GM12878 (cell line): ENCODE results near the gene RGS14. TPM values are rescaled to one million over a fixed set of nuclear protein-coding genes. Genes with fewer than 3 reads are reported as not detected.
A peak's percentile ranks its signal among the peaks of the same experiment; 100 is the strongest.

Experiments
- ATAC-seq: fragments of 200-7000 bp; cut with Tn5 transposase; 3 replicates; pipeline ENCODE4 v1.9.1; 2020; ENCODE audit warnings: mild to moderate bottlenecking, moderate library complexity
- BruUV-seq: library from RNA; stranded (reverse); fragments of 400-500 nt; replicated peaks from 2 replicates; lab custom pipeline; 2021; lab: Mats Ljungman, UMichigan
- CTCF ChIA-PET: fragments of 300-600 bp; sonication (Branson Sonifier 250); formaldehyde crosslinking; extraction: SDS; loops from one replicate; lab custom pipeline; 2021; ENCODE audit warnings: inconsistent platforms; lab: Yijun Ruan, JAX
- POLR2A ChIA-PET: fragments of 350-600 bp; formaldehyde crosslinking; extraction: SDS; loops from one replicate; lab custom pipeline; 2021; ENCODE audit warnings: inconsistent platforms; lab: Charles Lee
- RAD21 ChIA-PET: fragments of 300-600 bp; sonication (Branson Sonifier 250); formaldehyde crosslinking; loops from one replicate; lab custom pipeline; 2023; ENCODE audit warnings: antibody characterized with exemption; ENCODE audit not compliant: unreplicated experiment; lab: Charles Lee
- SMC1A ChIA-PET: fragments of 300-600 bp; sonication (Branson Sonifier 250); formaldehyde crosslinking; loops from one replicate; lab custom pipeline; 2023; ENCODE audit not compliant: unreplicated experiment, uncharacterized antibody; lab: Charles Lee
- DNase-seq: peaks from one replicate; pipeline ENCODE4 v3.0.0-alpha.2; 2011; ENCODE audit warnings: low read depth, low spot score
- FAIRE-seq: peaks from 3 replicates; lab custom pipeline; 2011; peaks lifted over from hg19 to GRCh38; lab: Jason Lieb, UNC
- H2AFZ ChIP-seq: 2 replicates; pipeline ENCODE4 v1.6.0; 2011; ENCODE audit warnings: low read depth, low read length, control low read depth; ENCODE audit not compliant: control insufficient read depth
- H3K27ac ChIP-seq: 2 replicates; pipeline ENCODE4 v1.5.1; 2011; ENCODE audit warnings: control low read depth; ENCODE audit not compliant: control insufficient read depth, insufficient read depth
- H3K27me3 ChIP-seq, 2 experiments: replicated peaks in 1 of 2; 2 replicates each; pipeline versions ENCODE4 v1.6.0 to v1.6.1; 2011; ENCODE audit warnings: low read length in 1 of 2; ENCODE audit not compliant: control insufficient read depth in 2 of 2, insufficient read depth in 2 of 2
- H3K36me3 ChIP-seq, 2 experiments: 2 replicates each; pipeline ENCODE4 v1.5.1; 2011; ENCODE audit warnings: low read length in 1 of 2; ENCODE audit not compliant: control insufficient read depth in 2 of 2, insufficient read depth in 2 of 2
- H3K4me1 ChIP-seq: 2 replicates; pipeline ENCODE4 v1.6.1; 2011; ENCODE audit warnings: mild to moderate bottlenecking, low read length, moderate library complexity, mixed read lengths; ENCODE audit not compliant: control insufficient read depth, insufficient read depth
- H3K4me2 ChIP-seq: 2 replicates; pipeline ENCODE4 v1.6.0; 2011; ENCODE audit warnings: control low read depth; ENCODE audit not compliant: control insufficient read depth, insufficient read depth
- H3K4me3 ChIP-seq: fragments of 200-600 bp; sonication (generic); 2 replicates; pipeline ENCODE4 v1.5.1; 2016
- H3K79me2 ChIP-seq: 2 replicates; pipeline ENCODE4 v1.6.0; 2011; ENCODE audit warnings: low read length; ENCODE audit not compliant: control insufficient read depth, insufficient read depth
- H3K9ac ChIP-seq: 2 replicates; pipeline ENCODE4 v1.8.0; 2011; ENCODE audit warnings: low read length, control low read depth, mixed read lengths; ENCODE audit not compliant: control insufficient read depth, insufficient read depth
- H3K9me3 ChIP-seq: replicated peaks from 3 replicates; pipeline ENCODE4 v1.5.1; 2011; ENCODE audit warnings: mild to moderate bottlenecking, low read length; ENCODE audit not compliant: control insufficient read depth, insufficient read depth
- H4K20me1 ChIP-seq: 2 replicates; pipeline ENCODE4 v1.6.0; 2011; ENCODE audit not compliant: control insufficient read depth, insufficient read depth
- ASH2L ChIP-seq: fragments of 300-600, 200-600 bp; sonication (generic); IDR thresholded peaks from 2 replicates; pipeline ENCODE4 v1.6.1; 2017; ENCODE audit warnings: low read depth, mild to moderate bottlenecking, borderline replicate concordance
- BRCA1 ChIP-seq: IDR thresholded peaks from 2 replicates; pipeline ENCODE4 v1.6.1; 2011; ENCODE audit warnings: low read depth, low read length, improper control_type of control experiment
- CREB1 ChIP-seq: IDR thresholded peaks from 2 replicates; pipeline ENCODE4 v1.6.1; 2012; ENCODE audit warnings: low read depth, mild to moderate bottlenecking, inconsistent platforms
- DPF2 ChIP-seq: fragments of 450-650 bp; IDR thresholded peaks from 2 replicates; pipeline ENCODE4 v1.6.1; 2017; ENCODE audit warnings: mild to moderate bottlenecking
- FOXK2 ChIP-seq: fragments of 450-650 bp; IDR thresholded peaks from 2 replicates; pipeline ENCODE4 v1.6.1; 2017; ENCODE audit warnings: mild to moderate bottlenecking, moderate library complexity
- GABPA ChIP-seq: IDR thresholded peaks from 2 replicates; pipeline ENCODE4 v1.6.1; 2014; ENCODE audit warnings: antibody characterized with exemption, low read depth, mild to moderate bottlenecking, inconsistent platforms
- JUND ChIP-seq: IDR thresholded peaks from 2 replicates; pipeline ENCODE4 v1.6.1; 2012; ENCODE audit warnings: low read depth, mild to moderate bottlenecking, low read length, improper control_type of control experiment, moderate library complexity
- MXI1 ChIP-seq: fragments of 150-350 bp; IDR thresholded peaks from 2 replicates; pipeline ENCODE4 v1.6.1; 2011; ENCODE audit warnings: low read depth, mild to moderate bottlenecking, inconsistent platforms, low read length, improper control_type of control experiment
- NFIC ChIP-seq: IDR thresholded peaks from 2 replicates; pipeline ENCODE4 v1.6.1; 2012; ENCODE audit warnings: low read depth, mild to moderate bottlenecking, inconsistent platforms, low read length, moderate library complexity
- NR2F1 ChIP-seq: fragments of 450-650 bp; conservative IDR thresholded peaks from 2 replicates; pipeline ENCODE4 v1.6.1; 2017; ENCODE audit warnings: mild to moderate bottlenecking
- PML ChIP-seq: IDR thresholded peaks from 2 replicates; pipeline ENCODE4 v1.6.1; 2012; ENCODE audit warnings: low read length, inconsistent platforms
- POLR2A ChIP-seq: IDR thresholded peaks from 2 replicates; pipeline ENCODE4 v1.6.1; 2011; ENCODE audit warnings: low read depth, mild to moderate bottlenecking, low read length
- POU2F2 ChIP-seq: IDR thresholded peaks from 3 replicates; pipeline ENCODE4 v1.6.1; 2011; ENCODE audit warnings: low read depth, mild to moderate bottlenecking, low read length, borderline replicate concordance
- SREBF1 ChIP-seq: IDR thresholded peaks from 2 replicates; pipeline ENCODE4 v1.6.1; 2012; ENCODE audit warnings: mild to moderate bottlenecking, low read length
- SREBF2 ChIP-seq: IDR thresholded peaks from 2 replicates; pipeline ENCODE4 v1.6.1; 2012; ENCODE audit warnings: mild to moderate bottlenecking, low read length
- STAT1 ChIP-seq: fragments of 450-650 bp; conservative IDR thresholded peaks from 2 replicates; pipeline ENCODE4 v1.6.1; 2014; ENCODE audit warnings: antibody characterized with exemption, mild to moderate bottlenecking
- TAF1 ChIP-seq: IDR thresholded peaks from 2 replicates; pipeline ENCODE4 v1.6.1; 2011; ENCODE audit warnings: mild to moderate bottlenecking, low read depth, low read length, borderline replicate concordance
- TCF12 ChIP-seq: IDR thresholded peaks from 2 replicates; pipeline ENCODE4 v1.6.1; 2011; ENCODE audit warnings: low read depth, mild to moderate bottlenecking, low read length
- YY1 ChIP-seq: IDR thresholded peaks from 2 replicates; pipeline ENCODE4 v1.6.1; 2011; ENCODE audit warnings: low read depth, mild to moderate bottlenecking, low read length
- ZZZ3 ChIP-seq: IDR thresholded peaks from 2 replicates; pipeline ENCODE4 v1.6.1; 2011; ENCODE audit warnings: low read depth; ENCODE audit not compliant: control insufficient read depth, insufficient read length
- WGBS: methylation state at CpG from one replicate; pipeline ENCODE4 v1.1.6; 2016; ENCODE audit warnings: low lambda C conversion rate; ENCODE audit not compliant: insufficient replicate concordance, insufficient coverage; ENCODE audit errors: missing lambda C conversion rate; 5-methylcytosine and 5-hydroxymethylcytosine counted together
- in situ Hi-C: fragments of 300-500 bp; cut with MboI; formaldehyde crosslinking; loops from 9 replicates; pipeline ENCODE4 v1.14.3; 2018; ENCODE audit warnings: mixed read lengths
- intact Hi-C: fragments of 100-400 bp; cut with micrococcal nuclease; formaldehyde crosslinking; loops from one replicate; pipeline ENCODE4 v1.14.2; 2022; ENCODE audit not compliant: unreplicated experiment
- polyA plus RNA-seq, 11 experiments: library from polyadenylated mRNA; depleted of rRNA in 4 of 11; unstranded in 6 of 11; stranded (reverse) in 5 of 11; fragments of >200 nt; fragmentation: Nextera tagmentation in 4 of 11; fragmentation: Illumina TruSeq in 1 of 11; extraction: Ambion mirVana in 4 of 11; extraction: Trizol in 1 of 11; gene quantifications; 1 replicate in 1 of 11; 2 replicates in 10 of 11; pipeline versions ENCODE4 v1.2.1 to v1.2.3, GENCODE V29; 2011 to 2016; ENCODE audit warnings: inconsistent platforms in 2 of 11, missing spikeins in 2 of 11, low read depth in 1 of 11
- total RNA-seq, 4 experiments: library from RNA; depleted of rRNA in 3 of 4; stranded (reverse); fragments of >200 nt in 3 of 4; fragmentation: Illumina TruSeq in 1 of 4; extraction: Trizol in 1 of 4; gene quantifications; 2 replicates each; pipeline versions ENCODE4 v1.2.1 to v1.2.3, GENCODE V29; 2013 to 2021
- TF ChIP-seq, protein P1 (sequence below): IDR thresholded peaks from 2 replicates; pipeline ENCODE4 v1.6.1; 2011; ENCODE audit warnings: borderline replicate concordance, low read depth, mild to moderate bottlenecking, moderate library complexity, low read length; ENCODE audit not compliant: insufficient read depth, poor library complexity, severe bottlenecking

The RGS14 gene
- total and polyA plus RNA-seq, 10 of the 15 experiments (the other 5 are each of a cell fraction or from before 2014, with no cell fraction given), result 0.19 to 88.7 (median 54.8) TPM

DNA sequence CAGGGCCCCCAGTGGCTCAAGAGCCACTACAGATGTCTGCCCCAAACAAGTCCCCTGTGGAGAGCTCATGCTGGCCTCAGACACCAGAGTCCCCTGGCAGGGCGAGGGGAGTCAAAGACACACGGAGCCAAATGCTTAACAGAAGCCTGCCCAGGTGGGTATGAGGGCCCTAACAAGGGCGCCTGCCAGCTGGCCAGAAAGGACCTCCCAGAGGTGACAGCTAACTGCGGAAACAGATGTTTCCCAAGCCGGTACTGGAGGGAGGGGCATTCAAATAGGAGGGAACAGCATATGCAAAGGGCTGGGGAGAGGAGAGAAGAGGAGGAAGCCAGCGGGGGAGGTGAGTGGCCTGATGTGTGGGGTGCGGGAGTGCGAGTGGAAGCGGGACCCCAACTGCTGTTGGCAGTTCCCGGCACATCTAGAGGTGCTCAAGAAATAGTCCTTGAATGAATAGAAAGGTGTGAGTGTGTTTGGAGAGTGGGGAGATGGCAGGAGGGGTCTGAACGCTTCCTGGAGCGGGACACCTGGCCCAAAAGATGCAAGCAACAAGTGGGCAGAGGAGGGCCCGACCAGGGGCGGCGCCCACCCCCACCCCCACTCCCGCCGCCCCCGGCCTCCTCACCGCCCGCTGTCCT lies 46.9 kb upstream of the RGS14 start (continued):
- TF ChIP-seq NR2F1, result no peak
- TF ChIP-seq DPF2, result no peak
- 0 out of 2 replicates have a peak, but pooled peaks have one; percentile 9 for TF ChIP-seq POLR2A
- peak; percentile 95; the same call in 2 of the 3 replicates for TF ChIP-seq POU2F2
- no peak for TF ChIP-seq BRCA1
- 0 out of 2 replicates have a peak, but pooled peaks have one; percentile 39 for TF ChIP-seq TCF12
- peak; percentile 54; the same call in 1 of the 2 replicates for TF ChIP-seq MXI1

DNA sequence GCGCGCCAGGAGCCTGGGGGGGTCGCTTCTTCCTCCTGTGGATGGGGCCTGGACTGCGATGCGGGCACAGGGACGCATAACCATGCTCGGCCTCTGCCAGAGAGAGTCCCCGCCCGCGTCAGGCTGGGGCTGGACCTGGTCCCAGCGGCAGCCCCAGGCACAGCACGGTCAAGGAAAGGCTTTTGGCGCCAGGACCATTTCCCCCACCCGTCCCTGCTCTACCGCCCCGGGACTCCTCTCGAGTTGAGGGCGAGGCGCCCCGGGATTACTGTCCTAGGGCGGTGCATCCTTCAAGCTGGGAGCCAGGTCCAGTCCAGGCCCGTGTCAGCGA lies 46.4 kb upstream of the RGS14 start:
- no peak for FAIRE-seq
- H3K79me2 ChIP-seq, result peaks cover 5% of the 10 kb centered on the region
- no peaks in the 10 kb centered on the region for H3K9me3 ChIP-seq
- H3K36me3 ChIP-seq, result peaks cover 3 to 6% of the 10 kb centered on the region in 2 experiments; a peak in 3 of 4 replicates
- H4K20me1 ChIP-seq, result no peaks in the 10 kb centered on the region
- in situ Hi-C loops, result no loop called here
- ChIA-PET CTCF (interaction anchor here (1.3 to 3.5 kb wide), 15 partner anchors 13 to 315 kb away, joined by 3 to 56 read pairs (median 11); no protein-coding TSS in a partner anchor), POLR2A (interaction anchor here (1.0 to 2.3 kb wide), 3 partner anchors 47 to 197 kb away, joined by 3 to 7 read pairs (median 7); partner anchors contain the start of gene RGS14), SMC1A (interaction anchor here (1.3 to 4.9 kb wide), 5 partner anchors 10 to 184 kb away, joined by 3 to 26 read pairs (median 7); no protein-coding TSS in a partner anchor), RAD21 (interaction anchor here (1.1 to 1.8 kb wide), 4 partner anchors 79 to 197 kb away, joined by 3 to 9 read pairs (median 4); no protein-coding TSS in a partner anchor)
- no peaks in the 10 kb centered on the region for H3K27me3 ChIP-seq
- H2AFZ ChIP-seq, result no peak overlapping the region
- peak overlapping the region; percentile 72 for H3K9ac ChIP-seq
- no peak for DNase-seq
- peak overlapping the region; percentile 83 for H3K4me2 ChIP-seq
- peak overlapping the region; percentile 86 for H3K4me3 ChIP-seq
- H3K4me1 ChIP-seq, result peaks cover 17% of the 10 kb centered on the region
- intact Hi-C loops, result loop anchor here (5.0 kb wide), 2 partner anchors 51 to 191 kb away; no protein-coding TSS in a partner anchor
- no TSS peak for BruUV-seq
- under 1% methylated on average over 19 of the region's 23 CpGs for WGBS
- peak; percentile 6 for ATAC-seq
- peak overlapping the region; percentile 92 for H3K27ac ChIP-seq
- TF ChIP-seq TAF1, result no peak
- TF ChIP-seq YY1, result no peak
- no peak for TF ChIP-seq FOXK2
- no peak for TF ChIP-seq STAT1
- TF ChIP-seq PML, result no peak
- TF ChIP-seq SREBF2, result no peak
- TF ChIP-seq CREB1, result no peak
- TF ChIP-seq ZZZ3, result no peak
- TF ChIP-seq SREBF1, result no peak
- TF ChIP-seq BRCA1, result no peak
- TF ChIP-seq GABPA, result no peak
- TF ChIP-seq NFIC, result no peak
- no peak for TF ChIP-seq JUND
- TF ChIP-seq, protein P1, sequence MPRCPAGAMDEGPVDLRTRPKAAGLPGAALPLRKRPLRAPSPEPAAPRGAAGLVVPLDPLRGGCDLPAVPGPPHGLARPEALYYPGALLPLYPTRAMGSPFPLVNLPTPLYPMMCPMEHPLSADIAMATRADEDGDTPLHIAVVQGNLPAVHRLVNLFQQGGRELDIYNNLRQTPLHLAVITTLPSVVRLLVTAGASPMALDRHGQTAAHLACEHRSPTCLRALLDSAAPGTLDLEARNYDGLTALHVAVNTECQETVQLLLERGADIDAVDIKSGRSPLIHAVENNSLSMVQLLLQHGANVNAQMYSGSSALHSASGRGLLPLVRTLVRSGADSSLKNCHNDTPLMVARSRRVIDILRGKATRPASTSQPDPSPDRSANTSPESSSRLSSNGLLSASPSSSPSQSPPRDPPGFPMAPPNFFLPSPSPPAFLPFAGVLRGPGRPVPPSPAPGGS, result no peak
- TF ChIP-seq ASH2L, result no peak
